IPS-18c (cell line): Measurements from ENCODE around the gene SLC35D1.

Source experiments
- H3K4me3 ChIP-seq: 2 replicates; pipeline ENCODE4 v1.7.0; 2013; ENCODE audit warnings: low read depth, mild to moderate bottlenecking, low read length, moderate library complexity; ENCODE audit not compliant: insufficient read depth
- H3K9me3 ChIP-seq: one replicate; pipeline ENCODE4 v1.6.1; 2013; ENCODE audit warnings: mild to moderate bottlenecking, low read length, moderate library complexity; ENCODE audit not compliant: control insufficient read depth, insufficient read depth

SLC35D1 gene

DNA sequence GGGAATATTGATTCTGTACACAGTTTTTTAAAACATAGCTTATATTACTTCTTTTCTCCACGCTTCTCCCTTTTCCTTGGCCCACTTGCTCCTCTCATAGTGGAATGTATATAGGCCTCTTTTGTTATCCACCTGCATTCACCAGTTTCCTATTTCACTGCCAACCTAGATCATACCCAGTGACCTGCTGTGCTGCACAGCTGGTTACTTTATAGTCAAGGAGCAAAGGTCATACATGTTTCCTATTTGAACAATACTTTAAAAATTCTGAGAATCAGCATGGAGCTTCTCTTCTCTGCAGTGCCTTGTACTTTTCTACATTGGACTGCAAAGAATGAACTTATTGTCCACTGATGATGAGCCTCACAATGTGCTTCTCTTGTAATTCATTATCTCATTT, 4.3 kb upstream of the SLC35D1 start:
- Histone ChIP-seq H3K4me3 (no peak overlapping the region), H3K9me3 (no peaks in the 10 kb centered on the region)

- Histone ChIP-seq H3K9me3 (no peaks in the 10 kb centered on the region), H3K4me3 (peak overlapping the region; percentile 85)
Observed at GRCh38 chr1:67053535-67053784, 488 bp downstream of the SLC35D1 start.

DNA sequence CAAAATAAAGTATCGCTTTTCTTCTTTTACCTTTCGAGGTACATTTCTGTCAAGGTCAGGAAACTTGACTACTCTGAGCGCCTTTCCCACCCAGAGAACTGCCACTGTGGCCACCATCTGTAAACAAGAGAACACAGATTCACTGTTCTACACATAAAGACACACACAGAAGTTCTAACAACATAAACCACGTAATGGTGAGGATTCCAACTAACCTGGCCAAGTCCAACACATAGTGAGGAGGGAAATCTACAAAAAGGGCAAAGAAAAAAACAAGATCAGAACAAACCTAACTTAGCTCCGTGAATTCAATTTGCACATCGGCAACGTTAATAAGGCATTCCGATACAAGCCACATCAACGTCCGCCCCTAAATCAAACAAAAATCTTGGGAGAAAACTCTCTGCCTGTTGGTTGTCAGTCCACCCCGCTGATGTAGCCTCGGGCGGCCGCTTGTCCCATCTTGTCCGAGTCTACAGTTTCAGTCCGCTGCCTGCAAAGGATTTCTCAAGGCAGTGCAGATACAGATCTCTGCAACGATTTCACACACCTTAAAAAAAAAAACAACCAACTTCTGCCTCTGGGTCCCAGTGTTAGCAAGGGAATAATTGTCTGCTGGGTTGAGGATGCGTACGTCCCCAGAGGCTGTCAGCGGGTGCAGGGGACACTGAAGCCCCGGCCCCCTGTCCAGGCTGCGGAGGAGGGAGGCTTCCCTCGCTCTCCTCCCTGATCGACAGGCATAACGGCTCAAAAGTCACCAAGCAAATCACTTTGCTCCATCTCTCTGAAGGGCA, 1.0 kb downstream of the SLC35D1 start:
- no peaks in the 10 kb centered on the region for H3K9me3 ChIP-seq
- peak overlapping the region; percentile 85 for H3K4me3 ChIP-seq

DNA sequence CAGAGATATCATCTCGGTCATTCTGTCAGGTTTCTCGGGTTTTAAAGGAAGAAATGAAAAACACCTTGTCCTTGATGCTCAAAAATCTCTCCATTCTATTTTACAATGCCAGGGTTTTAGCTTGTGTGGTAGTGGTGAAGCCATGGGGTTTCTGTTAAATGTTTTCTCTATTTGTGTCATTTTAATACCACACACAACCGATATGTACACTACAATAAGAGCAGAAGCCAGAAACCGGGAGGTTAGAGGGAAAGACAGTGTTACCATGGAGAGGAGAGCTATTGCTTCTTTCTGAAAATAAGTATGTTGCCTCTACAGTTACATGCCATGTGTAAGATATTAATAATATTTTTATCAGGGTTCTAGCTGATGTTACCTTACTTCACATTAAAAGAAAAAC, 2.8 kb downstream of the SLC35D1 start:
- no peak overlapping the region for H3K4me3 ChIP-seq
- no peaks in the 10 kb centered on the region for H3K9me3 ChIP-seq

GRCh38 chr1:67044631-67045270, 9.2 kb downstream of the SLC35D1 start:
- Histone ChIP-seq H3K9me3 (no peaks in the 10 kb centered on the region), H3K4me3 (no peak overlapping the region)

GRCh38 chr1:67043366-67043765, 10.6 kb downstream of the SLC35D1 start:
- H3K9me3 ChIP-seq = no peaks in the 10 kb centered on the region
- no peak overlapping the region for H3K4me3 ChIP-seq

- H3K9me3 ChIP-seq = no peaks in the 10 kb centered on the region
- H3K4me3 ChIP-seq = no peak overlapping the region
Observed at GRCh38 chr1:67041841-67042503, 12.0 kb downstream of the SLC35D1 start.

- no peak overlapping the region for H3K4me3 ChIP-seq
- no peaks in the 10 kb centered on the region for H3K9me3 ChIP-seq
Observed at GRCh38 chr1:67040405-67040804, 13.5 kb downstream of the SLC35D1 start.

DNA sequence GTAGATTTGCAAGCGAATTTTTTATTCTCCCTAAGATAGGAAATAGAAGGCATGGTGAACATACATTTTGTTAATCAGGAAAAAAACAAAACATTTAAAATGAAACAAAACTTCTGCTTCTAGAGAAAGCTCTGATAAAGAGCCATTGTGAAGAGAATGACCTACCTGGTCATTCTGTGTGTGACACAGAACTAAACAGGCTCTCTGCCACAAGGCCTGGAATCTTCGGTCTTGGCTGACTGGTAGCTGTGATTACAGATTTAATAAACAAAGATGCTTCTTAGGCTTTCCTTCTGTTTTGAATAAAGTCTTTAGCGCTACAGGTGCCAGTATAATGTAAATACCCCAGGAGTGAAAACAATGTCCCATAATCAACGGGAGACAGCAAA, 22.1 kb downstream of the SLC35D1 start:
- no peaks in the 10 kb centered on the region for H3K9me3 ChIP-seq

GRCh38 chr1:67031121-67031858, 22.7 kb downstream of the SLC35D1 start:
- no peaks in the 10 kb centered on the region for H3K9me3 ChIP-seq
- no peak overlapping the region for H3K4me3 ChIP-seq

More for the DNA sequence above, 22.1 kb downstream of the SLC35D1 start:
- H3K4me3 ChIP-seq = no peak overlapping the region

- Histone ChIP-seq H3K4me3 (no peak overlapping the region), H3K9me3 (no peaks in the 10 kb centered on the region)
Observed at GRCh38 chr1:67029472-67029871, 24.5 kb downstream of the SLC35D1 start.

- Histone ChIP-seq H3K4me3 (no peak overlapping the region), H3K9me3 (no peaks in the 10 kb centered on the region)
Observed at GRCh38 chr1:67020765-67021164, 33.2 kb downstream of the SLC35D1 start.

GRCh38 chr1:67020304-67020703, 33.6 kb downstream of the SLC35D1 start:
- Histone ChIP-seq H3K9me3 (no peaks in the 10 kb centered on the region), H3K4me3 (no peak overlapping the region)

DNA sequence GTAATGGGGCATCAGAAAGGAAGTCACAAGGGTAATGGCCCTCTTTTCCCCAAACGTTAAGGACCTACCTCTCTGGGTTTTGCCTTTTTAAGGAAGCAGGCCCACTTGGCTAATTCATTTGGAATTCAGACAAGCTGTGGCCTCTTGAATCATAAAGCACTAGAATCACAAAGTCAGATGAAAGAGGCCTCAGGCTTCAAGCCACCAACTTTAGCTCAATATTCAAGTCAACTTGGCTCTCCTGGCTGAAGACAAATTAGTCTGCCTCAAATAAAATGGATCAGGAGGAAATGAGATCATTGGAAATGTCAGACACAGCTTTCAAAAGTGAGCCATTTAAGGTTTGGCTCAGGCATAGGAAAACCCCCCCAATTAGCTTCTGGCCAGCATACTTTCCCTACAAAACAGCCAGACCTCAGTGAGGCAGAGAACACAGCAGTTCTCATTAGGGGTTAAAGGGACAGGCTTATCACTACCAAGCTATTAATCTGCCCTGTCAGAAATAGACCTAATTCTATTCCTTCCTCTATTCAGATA, 34.3 kb downstream of the SLC35D1 start:
- Histone ChIP-seq H3K4me3 (no peak overlapping the region), H3K9me3 (no peaks in the 10 kb centered on the region)

GRCh38 chr1:67019121-67019520, 34.8 kb downstream of the SLC35D1 start:
- H3K9me3 ChIP-seq = no peaks in the 10 kb centered on the region

DNA sequence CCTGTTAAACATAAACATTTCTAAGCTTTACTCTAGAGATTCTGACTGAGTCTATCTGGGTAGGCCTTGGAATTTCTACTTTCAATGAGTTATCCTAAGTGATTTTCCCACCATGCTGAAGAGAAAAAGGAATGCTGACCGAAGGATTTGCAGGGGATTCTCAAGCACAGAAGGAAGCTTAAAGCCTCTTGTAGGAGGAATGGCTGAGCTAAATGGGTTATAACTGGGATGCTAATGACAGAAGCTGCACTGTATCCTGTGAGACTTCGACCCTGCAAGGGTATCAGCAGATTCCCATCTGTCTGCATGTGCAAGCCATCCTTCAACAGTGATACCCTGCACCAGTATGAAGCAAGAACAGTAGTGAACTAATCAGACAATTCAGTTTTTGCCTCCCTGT, 35.4 kb downstream of the SLC35D1 start:
- no peak overlapping the region for H3K4me3 ChIP-seq
- H3K9me3 ChIP-seq = no peaks in the 10 kb centered on the region

More at GRCh38 chr1:67019121-67019520, 34.8 kb downstream of the SLC35D1 start:
- no peak overlapping the region for H3K4me3 ChIP-seq

- Histone ChIP-seq H3K9me3 (no peaks in the 10 kb centered on the region), H3K4me3 (no peak overlapping the region)
Observed at GRCh38 chr1:67013573-67013972, 40.4 kb downstream of the SLC35D1 start.
